ENCODE results near the gene GRIN1. TPM values are rescaled to one million over a fixed set of nuclear protein-coding genes. Genes with fewer than 3 reads are reported as not detected.
A peak's percentile ranks its signal among the peaks of the same experiment; 100 is the strongest.

GRIN1 gene
- total and polyA plus RNA-seq, 12 donors, result not detected

DNA sequence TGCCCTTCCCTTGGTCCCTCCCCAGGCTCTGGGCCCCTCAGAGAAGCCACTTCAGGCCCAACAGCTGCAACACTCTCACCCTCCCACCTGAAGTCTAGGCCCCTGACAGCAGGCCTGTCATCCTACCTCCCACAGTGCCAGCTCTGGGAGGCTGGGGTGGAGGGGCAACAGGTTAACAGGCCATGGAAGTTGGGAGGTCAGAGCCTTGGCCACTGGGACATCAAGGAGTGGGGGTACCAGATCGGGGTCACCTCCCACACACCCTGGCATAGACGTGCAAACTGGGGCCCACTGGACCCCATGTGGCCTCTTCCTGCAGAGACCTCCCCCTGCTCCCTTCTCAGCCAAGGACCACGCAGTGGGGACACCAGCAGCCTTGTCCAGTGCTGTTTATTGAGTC is 52.3 kb downstream of the GRIN1 start:
- ATAC-seq (no peak), DNase-seq (no peak)
- intact Hi-C loops (cut with DNase I), result loop anchor here in 1 of 10 donors (5.0 kb wide), 1 partner anchor 36 kb away; the partner anchor contains the start of genes CYSRT1 and RNF224
- Histone ChIP-seq H3K9me3 (no peaks in the 10 kb centered on the region), H3K27ac (peak overlapping the region in 3 of 10 donors; percentile 0 to 74 (median 15)), H3K27me3 (no peaks in the 10 kb centered on the region), H3K4me3 (no peak overlapping the region), H3K4me1 (peaks cover 35 to 79% (median 56%) of the 10 kb centered on the region in 9 donors), H3K36me3 (peaks cover 0 to 40% (median 16%) of the 10 kb centered on the region in 9 donors)
- TF ChIP-seq, protein P1, sequence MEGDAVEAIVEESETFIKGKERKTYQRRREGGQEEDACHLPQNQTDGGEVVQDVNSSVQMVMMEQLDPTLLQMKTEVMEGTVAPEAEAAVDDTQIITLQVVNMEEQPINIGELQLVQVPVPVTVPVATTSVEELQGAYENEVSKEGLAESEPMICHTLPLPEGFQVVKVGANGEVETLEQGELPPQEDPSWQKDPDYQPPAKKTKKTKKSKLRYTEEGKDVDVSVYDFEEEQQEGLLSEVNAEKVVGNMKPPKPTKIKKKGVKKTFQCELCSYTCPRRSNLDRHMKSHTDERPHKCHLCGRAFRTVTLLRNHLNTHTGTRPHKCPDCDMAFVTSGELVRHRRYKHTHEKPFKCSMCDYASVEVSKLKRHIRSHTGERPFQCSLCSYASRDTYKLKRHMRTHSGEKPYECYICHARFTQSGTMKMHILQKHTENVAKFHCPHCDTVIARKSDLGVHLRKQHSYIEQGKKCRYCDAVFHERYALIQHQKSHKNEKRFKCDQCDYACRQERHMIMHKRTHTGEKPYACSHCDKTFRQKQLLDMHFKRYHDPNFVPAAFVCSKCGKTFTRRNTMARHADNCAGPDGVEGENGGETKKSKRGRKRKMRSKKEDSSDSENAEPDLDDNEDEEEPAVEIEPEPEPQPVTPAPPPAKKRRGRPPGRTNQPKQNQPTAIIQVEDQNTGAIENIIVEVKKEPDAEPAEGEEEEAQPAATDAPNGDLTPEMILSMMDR (IDR thresholded peaks at IDR 0.05), result no peak
- WGBS, 2 donors, result 66 to 83% methylated on average over 3 of the region's 3 CpGs

DNA sequence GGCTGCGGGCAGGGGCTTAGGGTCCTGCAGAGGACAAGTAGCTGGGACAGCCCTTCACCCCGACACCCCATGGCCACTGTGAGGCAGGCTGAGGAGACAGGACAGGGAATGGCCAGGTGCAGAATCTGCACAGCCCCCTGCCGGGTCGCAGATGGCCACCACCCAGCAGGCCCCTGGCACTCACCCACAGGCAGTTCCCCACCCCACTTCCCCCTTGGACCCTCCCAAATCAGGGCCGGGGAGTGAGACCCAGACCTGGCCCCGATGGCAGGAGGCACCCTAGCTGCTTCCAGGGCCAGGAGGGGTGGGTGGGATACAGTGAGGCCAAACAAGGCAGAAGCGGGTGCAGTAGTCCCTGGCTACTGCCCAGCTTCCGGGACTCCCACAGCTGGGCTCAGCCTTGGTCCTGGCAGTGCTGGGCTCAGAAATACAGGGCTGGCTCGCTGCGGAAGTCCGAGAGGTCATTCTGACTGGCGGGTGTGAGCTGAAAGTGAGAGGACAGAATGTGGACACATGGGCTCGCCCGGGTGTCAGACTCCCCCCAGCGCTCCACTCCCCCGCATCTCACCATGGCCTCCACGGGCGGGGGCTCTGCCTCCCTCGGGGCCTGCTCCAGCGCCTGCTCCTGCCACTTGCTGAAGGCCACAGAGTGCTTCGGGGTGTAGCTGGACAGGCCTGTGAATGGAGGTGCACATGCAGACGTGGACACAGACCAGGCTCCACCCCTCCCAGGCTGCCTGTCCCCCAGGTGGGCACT is 52.9 kb downstream of the GRIN1 start:
- ATAC-seq, result no peak
- intact Hi-C loops (cut with DNase I), result loop anchor here in 1 of 10 donors (5.0 kb wide), 1 partner anchor 35 kb away; the partner anchor contains the start of genes CYSRT1 and RNF224
- DNase-seq, result no peak
- Histone ChIP-seq H3K9me3 (no peaks in the 10 kb centered on the region), H3K4me3 (no peak overlapping the region), H3K27ac (peak overlapping the region in 2 of 10 donors; percentile 21 to 74), H3K36me3 (peaks cover 0 to 36% (median 16%) of the 10 kb centered on the region in 9 donors), H3K4me1 (peaks cover 29 to 79% (median 54%) of the 10 kb centered on the region in 9 donors), H3K27me3 (no peaks in the 10 kb centered on the region)
- 82% methylated on average over 22 of the region's 22 CpGs for WGBS, 2 donors
- TF ChIP-seq, protein P1 (IDR thresholded peaks at IDR 0.05), result no peak

DNA sequence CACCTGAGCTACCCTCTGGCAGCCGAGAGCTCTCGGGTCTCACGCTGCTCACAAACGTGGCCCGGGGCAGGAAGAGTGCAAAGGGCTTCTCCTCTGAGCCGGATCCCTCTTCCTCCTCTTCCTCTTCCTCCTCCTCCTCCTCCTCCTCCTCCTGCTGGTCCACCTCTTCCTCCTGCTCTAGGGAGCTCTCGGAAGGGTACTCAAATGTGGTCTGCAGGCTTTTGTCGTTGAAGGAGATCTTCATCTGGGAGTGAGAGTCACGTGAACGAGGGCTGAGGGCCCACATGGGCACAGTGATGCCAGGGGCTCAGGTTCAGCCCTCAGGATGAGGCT is 53.5 kb downstream of the GRIN1 start:
- 74 to 82% methylated on average over 10 of the region's 10 CpGs for WGBS, 2 donors
- H3K4me1 ChIP-seq, result peaks cover 24 to 79% (median 50%) of the 10 kb centered on the region in 9 donors

DNA sequence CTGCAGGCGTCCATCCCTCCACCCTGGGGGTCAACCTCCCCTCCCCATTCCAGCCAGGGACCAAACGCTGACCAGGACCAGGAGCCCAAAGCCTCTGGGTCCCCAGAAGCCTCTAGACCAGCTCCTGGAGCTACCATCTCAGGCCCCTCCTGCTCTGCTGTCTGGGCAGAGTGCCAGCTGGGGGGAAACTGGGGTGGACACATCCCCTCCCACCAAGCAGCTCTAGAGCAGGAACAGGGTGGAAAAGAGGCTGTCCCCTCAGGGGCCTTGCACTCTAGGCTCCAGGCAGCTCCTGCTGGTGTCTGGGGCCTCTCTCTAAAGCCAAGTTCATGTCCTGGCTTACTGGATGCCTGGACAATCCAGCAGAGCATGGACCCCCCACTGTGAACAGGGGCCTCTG is 53.9 kb downstream of the GRIN1 start:
- peaks cover 24 to 79% (median 50%) of the 10 kb centered on the region in 9 donors for H3K4me1 ChIP-seq
- H3K36me3 ChIP-seq, result peaks cover 0 to 30% (median 16%) of the 10 kb centered on the region in 9 donors
- no peak for DNase-seq
- no peaks in the 10 kb centered on the region for H3K27me3 ChIP-seq
- 83 to 86% methylated on average over 2 of the region's 2 CpGs for WGBS, 2 donors
- TF ChIP-seq, protein P1 (IDR thresholded peaks at IDR 0.05), result no peak
- ATAC-seq, result no peak
- no peaks in the 10 kb centered on the region for H3K9me3 ChIP-seq
- peak overlapping the region in 3 of 10 donors; percentile 22 to 74 (median 72) for H3K27ac ChIP-seq
- no peak overlapping the region for H3K4me3 ChIP-seq
- intact Hi-C loops (cut with DNase I), result loop anchor here in 1 of 10 donors (5.0 kb wide), 1 partner anchor 34 kb away; the partner anchor contains the start of genes CYSRT1 and RNF224

More for the DNA sequence above, 53.5 kb downstream of the GRIN1 start:
- peaks cover 0 to 30% (median 16%) of the 10 kb centered on the region in 9 donors for H3K36me3 ChIP-seq
- TF ChIP-seq, protein P1 (IDR thresholded peaks at IDR 0.05), result no peak
- no peak overlapping the region for H3K4me3 ChIP-seq
- DNase-seq (no peak), ATAC-seq (no peak)
- peak overlapping the region in 2 of 10 donors; percentile 21 to 74 for H3K27ac ChIP-seq
- H3K9me3 ChIP-seq, result no peaks in the 10 kb centered on the region
- H3K27me3 ChIP-seq, result no peaks in the 10 kb centered on the region
- intact Hi-C loops (cut with DNase I), result loop anchor here in 1 of 10 donors (5.0 kb wide), 1 partner anchor 35 kb away; the partner anchor contains the start of genes CYSRT1 and RNF224
